M059J (cell line): ENCODE measurements around the gene PDLIM5. TPM values are rescaled to one million over a fixed set of nuclear protein-coding genes. Genes with fewer than 3 reads are reported as not detected.
"Not testable (repeated sequence)": the region's sequence is repeated elsewhere in the genome, so short reads cannot be mapped to it uniquely, and the experiment has no call there.

Experiments
- DNase-seq: peaks from one replicate; pipeline ENCODE4 v3.0.0-alpha.2; 2012; ENCODE audit warnings: low read depth
- total RNA-seq: library from RNA; depleted of rRNA; stranded (reverse); fragments of >200 nt; shearing (Covaris generic); gene quantifications from 2 replicates; pipeline ENCODE4 v1.2.3, GENCODE V29; 2014

Gene PDLIM5
- total RNA-seq, 1 experiment from 2014 or later, result 49.8 TPM

GRCh38 chr4:94527556-94528233, 76.0 kb downstream of the PDLIM5 start:
- DNase-seq, result no peak

DNA sequence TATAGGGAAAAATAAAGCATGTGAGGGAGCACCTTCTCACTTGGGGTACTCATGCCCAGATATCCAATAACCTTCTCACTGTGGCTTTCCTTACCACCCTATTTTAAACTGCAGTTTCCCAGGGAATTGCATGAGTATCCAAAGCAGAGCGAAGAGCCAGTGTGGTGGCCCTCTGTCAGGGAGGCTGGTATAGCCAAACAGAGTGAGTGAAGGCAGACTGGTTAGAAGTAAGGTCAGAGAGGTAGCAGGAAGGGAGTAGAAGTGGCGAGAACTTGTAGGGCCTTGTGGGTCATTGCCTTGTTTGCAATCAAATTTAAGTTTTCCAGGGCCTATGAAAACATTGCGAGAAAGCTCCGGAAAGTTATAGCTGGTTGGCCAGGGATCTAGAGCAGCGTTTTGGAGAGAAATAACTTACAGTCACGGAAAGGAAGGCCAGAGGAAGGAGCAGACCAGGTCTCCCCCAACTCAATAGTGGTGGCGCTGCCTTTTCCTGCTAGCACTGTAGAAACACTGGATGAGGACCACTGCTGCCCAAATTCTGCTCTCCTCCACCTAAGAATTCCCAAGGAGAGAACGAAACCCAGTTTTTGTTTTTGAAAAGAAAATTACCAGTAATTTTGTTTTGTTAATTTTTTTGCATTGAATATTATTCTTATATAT, 77.2 kb downstream of the PDLIM5 start:
- DNase-seq, result no peak

DNA sequence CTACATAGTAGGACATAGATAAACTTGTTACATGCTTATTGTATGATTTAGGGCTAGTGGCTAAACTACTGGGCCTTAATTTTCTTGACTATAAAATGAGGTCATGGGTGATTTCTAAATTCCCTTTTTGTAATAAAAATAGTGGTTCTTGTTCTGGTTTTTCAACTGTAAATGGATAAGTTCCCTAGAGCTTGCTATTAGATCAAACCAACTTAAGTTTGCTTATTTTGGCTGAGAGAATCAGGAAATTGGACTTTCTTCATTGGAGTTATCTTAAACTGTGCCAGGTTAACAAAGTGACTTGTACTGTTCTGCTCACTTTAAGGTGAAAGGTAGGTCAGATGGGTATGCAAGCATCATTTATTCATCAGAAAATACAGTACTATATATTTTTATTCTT, 78.3 kb downstream of the PDLIM5 start:
- DNase-seq, result no peak

GRCh38 chr4:94531991-94532789, 80.4 kb downstream of the PDLIM5 start:
- peak; percentile 37 for DNase-seq

DNA sequence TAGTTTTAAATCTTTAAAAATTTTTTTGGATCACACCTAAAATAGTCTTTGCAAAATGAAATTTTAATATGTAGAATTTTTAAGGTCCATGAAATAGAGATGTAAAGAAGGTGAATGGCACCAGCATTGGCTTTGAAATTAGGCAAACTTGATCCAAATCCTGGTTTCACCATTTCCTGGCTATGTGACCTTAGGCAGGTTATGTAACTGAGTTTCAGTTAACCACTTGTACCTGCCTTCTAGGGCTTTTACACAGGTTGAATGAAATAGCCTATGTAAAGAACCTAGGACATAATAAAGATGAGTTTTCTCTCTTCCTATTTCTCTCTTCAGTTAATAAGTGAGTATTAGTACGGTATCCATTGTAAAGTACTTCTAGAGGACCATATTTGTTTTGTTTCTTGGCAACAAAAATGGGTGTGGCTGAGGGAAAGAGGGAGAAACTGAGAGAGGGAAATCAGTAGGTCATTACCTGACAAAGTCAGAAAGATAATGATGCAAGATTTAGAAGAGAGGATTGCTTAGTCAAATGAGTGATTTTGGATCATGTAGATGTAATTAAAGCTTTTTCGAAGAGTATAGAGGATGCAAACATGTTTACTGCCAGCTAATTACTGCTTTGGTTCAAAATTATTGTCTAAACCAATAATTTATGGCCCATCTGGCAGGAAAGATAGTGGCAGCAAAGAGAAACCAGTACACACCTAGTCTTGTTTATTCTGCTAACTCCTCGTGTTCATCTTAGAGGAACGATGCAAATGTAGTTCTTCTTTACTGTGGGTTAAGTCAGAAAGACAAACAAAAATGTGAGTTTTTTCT, 81.9 kb downstream of the PDLIM5 start:
- no peak for DNase-seq

GRCh38 chr4:94534401-94535312, 82.9 kb downstream of the PDLIM5 start:
- DNase-seq, result no peak

- DNase-seq, result no peak
Observed at GRCh38 chr4:94536049-94536448, 84.3 kb downstream of the PDLIM5 start.

DNA sequence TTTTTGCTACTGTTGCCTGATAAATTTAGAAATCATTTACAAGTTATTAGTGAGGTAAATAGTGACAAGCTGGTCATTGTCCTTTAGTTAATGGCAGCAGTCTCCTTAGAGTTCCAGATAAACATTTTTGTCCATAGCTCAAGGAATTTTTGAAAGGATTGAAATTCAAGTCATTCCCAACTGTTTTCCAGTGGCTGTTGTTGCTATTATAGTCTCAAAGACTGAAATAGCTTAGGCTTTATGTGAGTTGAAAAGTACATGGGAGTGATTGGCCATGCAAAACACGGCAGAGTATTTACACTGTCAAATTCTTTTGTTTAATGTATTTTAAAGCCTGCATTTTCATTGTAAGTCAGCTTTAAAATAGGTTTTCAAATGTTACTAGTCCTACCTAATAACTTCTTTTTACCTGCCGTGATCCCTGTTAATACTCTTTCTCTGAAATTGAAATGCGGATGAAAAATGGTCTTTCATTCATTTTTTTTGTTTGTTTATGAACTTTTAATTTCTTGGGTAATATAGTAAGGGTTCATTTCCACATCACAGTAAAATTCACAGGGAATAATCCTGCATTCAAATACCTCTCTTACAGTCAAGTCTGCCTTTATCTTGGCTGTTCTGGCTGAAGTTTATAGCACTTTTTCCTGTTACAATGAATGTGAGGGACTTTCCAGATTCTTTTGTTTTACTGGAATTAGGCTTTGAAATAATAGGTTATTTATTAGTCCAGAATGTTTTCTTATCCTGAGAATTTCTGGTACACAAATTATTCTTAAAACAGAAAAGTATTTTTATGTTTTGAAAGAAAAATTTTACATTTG, 85.1 kb downstream of the PDLIM5 start:
- no peak for DNase-seq

- DNase-seq, result no peak
Observed at GRCh38 chr4:94537921-94538628, 86.3 kb downstream of the PDLIM5 start.

DNA sequence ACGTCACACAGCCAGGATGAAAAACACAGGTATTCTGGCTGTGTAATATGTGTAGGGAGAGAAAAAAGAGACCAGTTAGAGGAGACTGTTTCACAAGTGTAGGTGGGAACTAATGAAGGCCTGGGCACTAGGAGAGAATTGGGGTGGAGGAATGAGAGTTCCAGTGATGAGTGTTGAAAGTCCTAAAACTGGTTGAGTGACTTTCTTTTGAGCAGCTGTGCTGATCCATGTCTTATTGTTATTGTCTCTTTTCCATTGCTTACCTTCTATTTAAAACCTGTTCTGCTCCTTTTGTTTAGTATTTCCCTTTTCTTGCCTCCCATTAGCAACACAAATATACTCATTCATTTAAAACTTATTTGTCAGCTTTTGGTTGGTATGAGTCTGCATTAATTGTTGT, 88.7 kb downstream of the PDLIM5 start:
- DNase-seq, result no peak

DNA sequence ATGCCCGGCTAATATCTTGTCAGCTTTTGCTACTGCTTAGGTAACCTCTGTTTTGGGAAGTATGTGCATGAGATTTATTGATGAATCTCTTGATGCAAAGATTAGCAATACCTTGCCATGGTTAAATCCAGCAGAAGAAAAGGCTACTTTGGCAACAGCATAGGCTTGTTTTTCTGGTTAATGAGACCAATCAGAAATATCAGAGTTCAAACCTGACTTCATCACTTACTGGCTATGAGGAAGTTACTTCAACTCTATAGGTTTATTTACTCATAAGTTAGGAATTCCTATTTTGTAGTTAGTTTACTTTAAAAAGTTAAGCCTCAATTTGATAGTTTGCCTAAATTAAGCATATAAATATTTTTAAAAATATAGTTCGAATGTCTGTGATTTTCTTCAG, 93.1 kb downstream of the PDLIM5 start:
- no peak for DNase-seq

DNA sequence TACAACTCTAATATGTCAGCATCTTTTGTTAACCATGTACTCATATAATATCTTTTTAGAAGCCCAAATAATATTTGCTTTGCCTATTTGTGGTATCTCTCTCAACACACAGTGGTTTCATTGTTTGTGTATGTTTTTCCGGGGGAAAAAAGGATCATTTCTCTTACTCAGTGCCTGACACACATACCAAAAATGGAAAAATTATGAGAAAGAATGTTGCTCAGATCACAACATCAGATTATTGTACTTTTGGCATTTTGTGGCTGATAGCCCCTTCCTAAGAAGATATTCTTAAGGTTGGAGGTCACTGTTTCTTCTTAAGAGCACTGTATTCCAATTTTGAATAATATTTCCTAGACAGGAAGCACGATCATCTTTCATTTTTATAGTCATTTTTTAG, 93.6 kb downstream of the PDLIM5 start:
- DNase-seq, result peak; percentile 74

DNA sequence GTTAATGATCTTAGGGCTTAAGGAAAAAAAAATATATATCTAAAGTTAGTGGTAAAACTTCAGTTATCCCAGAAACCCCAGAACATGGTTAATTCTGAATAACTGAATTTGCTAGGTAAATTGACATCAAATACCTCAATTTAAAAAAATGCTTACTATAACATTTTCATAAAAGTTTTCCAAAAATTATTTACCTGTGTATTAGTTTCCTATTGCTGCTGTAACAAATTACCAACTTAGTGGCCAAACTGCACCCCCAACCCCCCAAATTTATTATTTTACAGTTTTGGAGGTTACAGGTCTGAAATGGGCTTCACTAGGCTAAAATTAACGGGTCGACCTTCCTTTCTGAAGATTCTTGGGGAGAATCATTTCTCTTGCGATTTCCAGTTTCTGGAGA, 95.2 kb downstream of the PDLIM5 start:
- no peak for DNase-seq

DNA sequence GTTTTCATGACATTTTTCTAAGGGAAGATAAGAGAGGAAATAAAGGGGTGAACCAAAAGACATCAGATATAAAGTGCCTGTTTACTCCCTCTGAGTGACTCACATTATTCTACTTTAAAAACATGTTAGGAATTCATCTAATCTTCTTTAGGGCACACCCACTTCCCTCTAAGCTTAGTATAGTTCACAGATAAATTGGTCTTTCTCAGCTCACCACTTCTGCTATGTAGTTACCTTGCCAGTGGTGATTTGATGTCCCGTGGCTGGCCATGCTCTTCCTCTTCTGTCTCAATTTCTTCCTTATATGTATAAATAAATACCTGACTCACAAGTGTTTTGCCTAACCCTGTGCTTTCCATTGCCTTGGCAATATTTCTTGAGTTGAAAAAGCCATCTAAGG, 96.8 kb downstream of the PDLIM5 start:
- DNase-seq, result peak; percentile 91

- DNase-seq, result no peak
Observed at GRCh38 chr4:94550352-94550751, 98.6 kb downstream of the PDLIM5 start.

DNA sequence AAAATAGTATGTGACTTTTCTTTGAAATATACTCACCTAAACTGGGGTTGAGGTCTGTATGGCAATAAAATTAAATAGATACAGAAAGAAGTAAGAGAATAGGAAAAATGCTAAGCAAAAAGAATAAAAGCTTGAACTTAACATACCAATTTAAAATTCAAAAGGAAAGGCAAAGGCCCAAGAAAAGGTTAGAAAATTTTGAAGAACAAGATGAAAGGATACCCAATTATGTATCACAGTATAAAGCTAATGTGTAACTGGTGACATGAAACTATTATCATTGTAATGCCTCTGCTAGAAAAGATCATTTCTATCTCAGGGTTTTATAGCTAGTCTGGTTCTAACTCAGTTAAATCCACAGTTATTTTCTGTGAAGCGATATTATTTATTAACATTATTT, 99.1 kb downstream of the PDLIM5 start:
- DNase-seq, result no peak

DNA sequence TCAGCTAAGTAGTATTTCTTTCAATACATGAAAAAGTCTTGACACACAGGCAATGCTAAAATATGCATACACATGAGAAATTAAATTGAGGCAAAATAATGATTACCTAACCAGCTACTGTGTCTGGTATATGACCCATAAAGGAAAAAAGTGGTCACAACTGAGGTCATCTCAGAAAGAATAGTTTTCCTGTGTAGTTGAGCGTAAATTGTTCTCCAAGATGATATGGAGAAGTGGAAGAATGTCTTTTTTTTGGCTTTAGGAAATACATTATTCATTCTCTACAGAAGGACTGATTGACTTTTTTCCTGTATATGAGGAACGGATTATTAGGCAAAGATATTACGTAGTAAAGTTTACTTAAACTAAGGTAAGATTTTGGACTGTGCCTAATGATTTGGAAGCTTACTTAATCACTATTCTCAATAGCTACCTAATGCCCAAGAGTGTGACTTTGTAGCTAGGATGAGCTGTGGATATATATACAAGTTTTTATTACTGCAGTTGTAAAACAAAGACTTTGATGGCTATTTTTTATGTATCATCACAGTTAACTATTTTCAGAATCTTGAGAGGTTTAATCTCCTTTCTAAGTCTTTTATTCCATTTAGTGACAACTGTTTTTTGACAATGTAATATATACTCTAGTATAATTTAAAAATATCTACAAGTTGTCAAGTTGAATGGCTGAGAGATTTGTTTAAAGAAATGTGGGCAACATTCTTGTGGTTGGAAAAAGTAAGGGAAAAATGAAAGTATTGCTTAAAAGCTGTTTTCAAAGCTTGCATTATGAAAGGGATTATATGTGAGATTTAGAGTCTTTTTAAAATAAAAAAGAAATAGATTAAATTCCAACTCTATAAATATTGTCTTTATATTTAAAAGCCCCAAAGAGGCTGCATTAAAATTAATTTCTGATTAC, 100.2 kb downstream of the PDLIM5 start:
- peak; percentile 43 for DNase-seq

GRCh38 chr4:94556047-94556446, 104.3 kb downstream of the PDLIM5 start:
- not testable (repeated sequence) for DNase-seq
